HEK293 (cell line): ENCODE data around the gene ARHGDIA.

Source experiments
- FEZF1 ChIP-seq: fragments of 450-650 bp; formaldehyde crosslinking; IDR thresholded peaks from 2 replicates; pipeline ENCODE4 v1.5.1; 2016; ENCODE audit warnings: missing biosample characterization, missing genetic modification characterization
- GLI4 ChIP-seq: fragments of 450-650 bp; formaldehyde crosslinking; IDR thresholded peaks from 2 replicates; pipeline ENCODE4 v1.5.1; 2016; ENCODE audit warnings: missing biosample characterization, missing genetic modification characterization
- HOXD13 ChIP-seq: sonication (generic); formaldehyde crosslinking; IDR thresholded peaks from 2 replicates; pipeline ENCODE4 v1.8.0; 2022; ENCODE audit warnings: missing genetic modification reagents, borderline replicate concordance
- KLF16 ChIP-seq: fragments of 450-650 bp; formaldehyde crosslinking; IDR thresholded peaks from 2 replicates; pipeline ENCODE4 v1.5.1; 2017; ENCODE audit warnings: missing biosample characterization, missing genetic modification characterization
- MEIS1 ChIP-seq: sonication (generic); formaldehyde crosslinking; IDR thresholded peaks from 2 replicates; pipeline ENCODE4 v1.8.1; 2022; ENCODE audit warnings: missing genetic modification reagents, mild to moderate bottlenecking, borderline replicate concordance
- PRDM1 ChIP-seq: fragments of 450-650 bp; formaldehyde crosslinking; IDR thresholded peaks from 2 replicates; pipeline ENCODE4; 2016; ENCODE audit warnings: missing biosample characterization, missing genetic modification characterization
- PRDM2 ChIP-seq: fragments of 450-650 bp; formaldehyde crosslinking; IDR thresholded peaks from 2 replicates; pipeline ENCODE4 v1.5.1; 2016; ENCODE audit warnings: missing biosample characterization, missing genetic modification characterization, borderline replicate concordance
- SCRT1 ChIP-seq: fragments of 450-650 bp; formaldehyde crosslinking; IDR thresholded peaks from 2 replicates; pipeline ENCODE4 v1.5.1; 2016; ENCODE audit warnings: missing biosample characterization, missing genetic modification characterization, borderline replicate concordance
- SCRT2 ChIP-seq: fragments of 450-650 bp; formaldehyde crosslinking; IDR thresholded peaks from 2 replicates; pipeline ENCODE4 v1.5.1; 2016; ENCODE audit warnings: missing biosample characterization, missing genetic modification characterization
- TCF7L2 ChIP-seq: IDR thresholded peaks from 2 replicates; pipeline ENCODE4 v1.6.1; 2011; ENCODE audit warnings: low read depth, mild to moderate bottlenecking, inconsistent platforms, low read length, moderate library complexity, borderline replicate concordance
- WT1 ChIP-seq: fragments of 450-650 bp; formaldehyde crosslinking; IDR thresholded peaks from 2 replicates; pipeline ENCODE4 v1.5.1; 2016; ENCODE audit warnings: missing biosample characterization, missing genetic modification characterization
- ZBTB48 ChIP-seq: fragments of 450-650 bp; formaldehyde crosslinking; IDR thresholded peaks from 2 replicates; pipeline ENCODE4 v1.5.1; 2016; ENCODE audit warnings: missing biosample characterization, missing genetic modification characterization
- ZNF138 ChIP-seq: fragments of 450-650 bp; formaldehyde crosslinking; IDR thresholded peaks from 2 replicates; pipeline ENCODE4 v1.5.1; 2016; ENCODE audit warnings: missing biosample characterization, missing genetic modification characterization, borderline replicate concordance
- ZNF2 ChIP-seq: fragments of 450-650 bp; formaldehyde crosslinking; IDR thresholded peaks from 2 replicates; pipeline ENCODE4 v1.5.1; 2016; ENCODE audit warnings: missing biosample characterization, missing genetic modification characterization
- ZNF202 ChIP-seq: fragments of 450-650 bp; formaldehyde crosslinking; IDR thresholded peaks from 2 replicates; pipeline ENCODE4 v1.5.1; 2016; ENCODE audit warnings: missing biosample characterization, missing genetic modification characterization, borderline replicate concordance
- ZNF223 ChIP-seq: fragments of 450-650 bp; formaldehyde crosslinking; IDR thresholded peaks from 2 replicates; pipeline ENCODE4 v1.5.1; 2016; ENCODE audit warnings: missing biosample characterization, missing genetic modification characterization
- ZNF292 ChIP-seq: fragments of 450-650 bp; formaldehyde crosslinking; IDR thresholded peaks from 2 replicates; pipeline ENCODE4 v1.5.1; 2016; ENCODE audit warnings: low read depth, missing biosample characterization, missing genetic modification characterization, borderline replicate concordance
- ZNF311 ChIP-seq: fragments of 450-650 bp; formaldehyde crosslinking; IDR thresholded peaks from 2 replicates; pipeline ENCODE4 v1.5.1; 2017; ENCODE audit warnings: missing biosample characterization, missing genetic modification characterization, borderline replicate concordance
- ZNF416 ChIP-seq: fragments of 450-650 bp; formaldehyde crosslinking; IDR thresholded peaks from 2 replicates; pipeline ENCODE4 v1.5.1; 2016; ENCODE audit warnings: missing biosample characterization, missing genetic modification characterization
- ZNF558 ChIP-seq: fragments of 450-650 bp; formaldehyde crosslinking; IDR thresholded peaks from 2 replicates; pipeline ENCODE4 v1.5.1; 2016; ENCODE audit warnings: missing biosample characterization, missing genetic modification characterization
- ZNF571 ChIP-seq: fragments of 450-650 bp; formaldehyde crosslinking; IDR thresholded peaks from 2 replicates; pipeline ENCODE4 v1.5.0; 2017; ENCODE audit warnings: missing biosample characterization, missing genetic modification characterization
- ZNF585B ChIP-seq: fragments of 450-650 bp; formaldehyde crosslinking; IDR thresholded peaks from 2 replicates; pipeline ENCODE4 v1.5.1; 2016; ENCODE audit warnings: missing biosample characterization, missing genetic modification characterization
- TF ChIP-seq, protein P1 (sequence below): sonication (generic); formaldehyde crosslinking; IDR thresholded peaks from 2 replicates; pipeline ENCODE4 v1.8.1; 2022; ENCODE audit warnings: mild to moderate bottlenecking, moderate library complexity, missing genetic modification reagents
- TF ChIP-seq, protein P2 (sequence below): fragments of 450-650 bp; formaldehyde crosslinking; conservative IDR thresholded peaks from 2 replicates; pipeline ENCODE4 v1.5.1; 2016; ENCODE audit warnings: low read depth, missing biosample characterization, missing genetic modification characterization
- TF ChIP-seq, protein P3 (sequence below): fragments of 450-650 bp; formaldehyde crosslinking; IDR thresholded peaks from 2 replicates; pipeline ENCODE4 v1.5.1; 2016; ENCODE audit warnings: missing biosample characterization, missing genetic modification characterization
- TF ChIP-seq, protein P4 (sequence below): fragments of 450-650 bp; formaldehyde crosslinking; optimal IDR thresholded peaks from 2 replicates; pipeline ENCODE3; 2016; ENCODE audit warnings: missing biosample characterization, mild to moderate bottlenecking, missing genetic modification characterization

The ARHGDIA gene

GRCh38 chr17:81831957-81832607 lies 39.1 kb downstream of the ARHGDIA start (continued):
- TF ChIP-seq ZNF558 (no peak), HOXD13 (CRISPR knock-in tag) (no peak), ZNF2 (tag by site-specific recombination) (no peak), ZNF223 (tag by site-specific recombination) (0 out of 2 replicates have a peak, but pooled peaks have one; percentile 46), ZNF571 (tag by site-specific recombination) (no peak), MEIS1 (no peak), KLF16 (tag by site-specific recombination) (no peak), ZNF311 (no peak), ZNF292 (no peak), TCF7L2 (no peak), ZNF138 (no peak), ZNF585B (tag by site-specific recombination) (no peak), PRDM2 (no peak), SCRT2 (tag by site-specific recombination) (no peak), ZNF416 (tag by site-specific recombination) (no peak), ZBTB48 (tag by site-specific recombination) (peak; percentile 61), WT1 (tag by site-specific recombination) (peak; percentile 21; the same call in 1 of the 2 replicates), ZNF202 (tag by site-specific recombination) (no peak), PRDM1 (tag by site-specific recombination) (no peak), FEZF1 (no peak), SCRT1 (tag by site-specific recombination) (0 out of 2 replicates have a peak, but pooled peaks have one; percentile 9), GLI4 (tag by site-specific recombination) (no peak)
- TF ChIP-seq, protein P1, sequence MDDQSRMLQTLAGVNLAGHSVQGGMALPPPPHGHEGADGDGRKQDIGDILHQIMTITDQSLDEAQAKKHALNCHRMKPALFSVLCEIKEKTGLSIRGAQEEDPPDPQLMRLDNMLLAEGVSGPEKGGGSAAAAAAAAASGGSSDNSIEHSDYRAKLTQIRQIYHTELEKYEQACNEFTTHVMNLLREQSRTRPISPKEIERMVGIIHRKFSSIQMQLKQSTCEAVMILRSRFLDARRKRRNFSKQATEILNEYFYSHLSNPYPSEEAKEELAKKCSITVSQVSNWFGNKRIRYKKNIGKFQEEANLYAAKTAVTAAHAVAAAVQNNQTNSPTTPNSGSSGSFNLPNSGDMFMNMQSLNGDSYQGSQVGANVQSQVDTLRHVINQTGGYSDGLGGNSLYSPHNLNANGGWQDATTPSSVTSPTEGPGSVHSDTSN: no peak
- TF ChIP-seq, protein P2, sequence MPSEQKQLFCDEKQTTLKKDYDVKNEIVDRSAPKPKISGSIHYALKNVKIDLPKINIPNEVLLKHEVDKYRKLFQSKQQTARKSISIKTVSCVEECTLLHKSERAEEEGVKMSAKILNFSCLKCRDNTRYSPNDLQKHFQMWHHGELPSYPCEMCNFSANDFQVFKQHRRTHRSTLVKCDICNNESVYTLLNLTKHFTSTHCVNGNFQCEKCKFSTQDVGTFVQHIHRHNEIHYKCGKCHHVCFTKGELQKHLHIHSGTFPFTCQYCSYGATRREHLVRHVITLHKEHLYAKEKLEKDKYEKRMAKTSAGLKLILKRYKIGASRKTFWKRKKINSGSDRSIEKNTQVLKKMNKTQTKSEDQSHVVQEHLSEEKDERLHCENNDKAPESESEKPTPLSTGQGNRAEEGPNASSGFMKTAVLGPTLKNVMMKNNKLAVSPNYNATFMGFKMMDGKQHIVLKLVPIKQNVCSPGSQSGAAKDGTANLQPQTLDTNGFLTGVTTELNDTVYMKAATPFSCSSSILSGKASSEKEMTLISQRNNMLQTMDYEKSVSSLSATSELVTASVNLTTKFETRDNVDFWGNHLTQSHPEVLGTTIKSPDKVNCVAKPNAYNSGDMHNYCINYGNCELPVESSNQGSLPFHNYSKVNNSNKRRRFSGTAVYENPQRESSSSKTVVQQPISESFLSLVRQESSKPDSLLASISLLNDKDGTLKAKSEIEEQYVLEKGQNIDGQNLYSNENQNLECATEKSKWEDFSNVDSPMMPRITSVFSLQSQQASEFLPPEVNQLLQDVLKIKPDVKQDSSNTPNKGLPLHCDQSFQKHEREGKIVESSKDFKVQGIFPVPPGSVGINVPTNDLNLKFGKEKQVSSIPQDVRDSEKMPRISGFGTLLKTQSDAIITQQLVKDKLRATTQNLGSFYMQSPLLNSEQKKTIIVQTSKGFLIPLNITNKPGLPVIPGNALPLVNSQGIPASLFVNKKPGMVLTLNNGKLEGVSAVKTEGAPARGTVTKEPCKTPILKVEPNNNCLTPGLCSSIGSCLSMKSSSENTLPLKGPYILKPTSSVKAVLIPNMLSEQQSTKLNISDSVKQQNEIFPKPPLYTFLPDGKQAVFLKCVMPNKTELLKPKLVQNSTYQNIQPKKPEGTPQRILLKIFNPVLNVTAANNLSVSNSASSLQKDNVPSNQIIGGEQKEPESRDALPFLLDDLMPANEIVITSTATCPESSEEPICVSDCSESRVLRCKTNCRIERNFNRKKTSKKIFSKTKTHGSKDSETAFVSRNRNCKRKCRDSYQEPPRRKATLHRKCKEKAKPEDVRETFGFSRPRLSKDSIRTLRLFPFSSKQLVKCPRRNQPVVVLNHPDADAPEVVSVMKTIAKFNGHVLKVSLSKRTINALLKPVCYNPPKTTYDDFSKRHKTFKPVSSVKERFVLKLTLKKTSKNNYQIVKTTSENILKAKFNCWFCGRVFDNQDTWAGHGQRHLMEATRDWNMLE (tag by site-specific recombination): no peak
- TF ChIP-seq, protein P3, sequence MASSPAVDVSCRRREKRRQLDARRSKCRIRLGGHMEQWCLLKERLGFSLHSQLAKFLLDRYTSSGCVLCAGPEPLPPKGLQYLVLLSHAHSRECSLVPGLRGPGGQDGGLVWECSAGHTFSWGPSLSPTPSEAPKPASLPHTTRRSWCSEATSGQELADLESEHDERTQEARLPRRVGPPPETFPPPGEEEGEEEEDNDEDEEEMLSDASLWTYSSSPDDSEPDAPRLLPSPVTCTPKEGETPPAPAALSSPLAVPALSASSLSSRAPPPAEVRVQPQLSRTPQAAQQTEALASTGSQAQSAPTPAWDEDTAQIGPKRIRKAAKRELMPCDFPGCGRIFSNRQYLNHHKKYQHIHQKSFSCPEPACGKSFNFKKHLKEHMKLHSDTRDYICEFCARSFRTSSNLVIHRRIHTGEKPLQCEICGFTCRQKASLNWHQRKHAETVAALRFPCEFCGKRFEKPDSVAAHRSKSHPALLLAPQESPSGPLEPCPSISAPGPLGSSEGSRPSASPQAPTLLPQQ: no peak
- TF ChIP-seq, protein P4, sequence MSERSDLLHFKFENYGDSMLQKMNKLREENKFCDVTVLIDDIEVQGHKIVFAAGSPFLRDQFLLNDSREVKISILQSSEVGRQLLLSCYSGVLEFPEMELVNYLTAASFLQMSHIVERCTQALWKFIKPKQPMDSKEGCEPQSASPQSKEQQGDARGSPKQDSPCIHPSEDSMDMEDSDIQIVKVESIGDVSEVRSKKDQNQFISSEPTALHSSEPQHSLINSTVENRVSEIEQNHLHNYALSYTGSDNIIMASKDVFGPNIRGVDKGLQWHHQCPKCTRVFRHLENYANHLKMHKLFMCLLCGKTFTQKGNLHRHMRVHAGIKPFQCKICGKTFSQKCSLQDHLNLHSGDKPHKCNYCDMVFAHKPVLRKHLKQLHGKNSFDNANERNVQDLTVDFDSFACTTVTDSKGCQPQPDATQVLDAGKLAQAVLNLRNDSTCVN (tag by site-specific recombination): no peak
